Naive thymus-derived CD8-positive, alpha-beta T cell (primary cell): ENCODE results near the gene AK6. TPM values are rescaled to one million over a fixed set of nuclear protein-coding genes. Genes with fewer than 3 reads are reported as not detected.

Experiments used
- ATAC-seq, 2 donors: fragments of 150-1000 bp; cut with Tn5 transposase in 1 of 2; sonication (Bioruptor Pico), chemical (Tn5 transposase) in 1 of 2; 1 replicate in 1 of 2; 2 replicates in 1 of 2; pipeline ENCODE4 v1.10.0; 2021; ENCODE audit warnings: mild to moderate bottlenecking in 2 of 2, moderate library complexity in 2 of 2
- POLR2A ChIA-PET: fragments of 350-600 bp; sonication (Branson Sonifier 250); formaldehyde crosslinking; loops from one replicate; lab custom pipeline; 2021; ENCODE audit warnings: antibody characterized with exemption; lab: Charles Lee
- DNase-seq, 10 donors: peaks; one replicate each; pipeline versions ENCODE4 v3.0.0 to v3.0.0-alpha.2; 2020 to 2022
- H3K27ac Mint-ChIP-seq, 10 donors: one replicate each; pipeline ENCODE4 v1.8.0; 2020 to 2022; ENCODE audit warnings: mild to moderate bottlenecking in 10 of 10, mixed read lengths in 10 of 10, moderate library complexity in 4 of 10, inconsistent platforms in 1 of 10
- H3K27me3 Mint-ChIP-seq, 5 donors: one replicate each; pipeline ENCODE4 v1.8.0; 2021 to 2022; ENCODE audit warnings: mixed read lengths in 5 of 5
- H3K36me3 Mint-ChIP-seq, 3 donors: one replicate each; pipeline ENCODE4 v1.8.0; 2020 to 2022; ENCODE audit warnings: mixed read lengths in 3 of 3, mild to moderate bottlenecking in 2 of 3, inconsistent platforms in 1 of 3
- H3K4me1 Mint-ChIP-seq, 4 donors: one replicate each; pipeline ENCODE4 v1.8.0; 2021 to 2022; ENCODE audit warnings: mixed read lengths in 4 of 4
- H3K4me3 Mint-ChIP-seq, 10 donors: one replicate each; pipeline ENCODE4 v1.8.0; 2020 to 2022; ENCODE audit warnings: mild to moderate bottlenecking in 10 of 10, mixed read lengths in 10 of 10, moderate library complexity in 6 of 10, inconsistent platforms in 1 of 10
- H3K9me3 Mint-ChIP-seq, 9 donors: one replicate each; pipeline ENCODE4 v1.8.0; 2020 to 2022; ENCODE audit warnings: mixed read lengths in 9 of 9, mild to moderate bottlenecking in 3 of 9, inconsistent platforms in 1 of 9, moderate library complexity in 1 of 9
- polyA plus RNA-seq, 3 donors: library from polyadenylated mRNA; unstranded; fragments of 300-500 nt; fragmentation: Illumina TruSeq; gene quantifications; one replicate each; pipeline ENCODE4 v1.2.3, GENCODE V29; 2021
- total RNA-seq, 8 experiments: library from RNA in 2 of 8; stranded (reverse) in 2 of 8; gene quantifications; one replicate each; pipeline ENCODE4 v1.2.3 and lab custom pipeline; 2021 to 2026

AK6 gene
- total and polyA plus RNA-seq, 5 experiments from 2014 or later = 25.8 to 77.0 (median 64.6) TPM

- H3K36me3 Mint-ChIP-seq = peaks cover 5 to 32% (median 5%) of the 10 kb centered on the region in 3 donors
- peaks cover 16 to 55% (median 46%) of the 10 kb centered on the region in 4 donors for H3K4me1 Mint-ChIP-seq
- no peaks in the 10 kb centered on the region for H3K9me3 Mint-ChIP-seq
- ATAC-seq (peak; percentile 8 to 17), DNase-seq (peak in 9 of 10 donors; percentile 16 to 74 (median 61))
- H3K27me3 Mint-ChIP-seq = no peaks in the 10 kb centered on the region
- POLR2A ChIA-PET = interaction anchor here (1.1 kb wide), 1 partner anchor 36 kb away, joined by 3 read pairs; the partner anchor contains the start of gene CCDC125
- H3K27ac Mint-ChIP-seq = peak overlapping the region; percentile 91 to 100 (median 98)
- H3K4me3 Mint-ChIP-seq = peak overlapping the region; percentile 91 to 99 (median 96)
Observed at GRCh38 chr5:69368458-69369339, 621 bp downstream of the AK6 start.

GRCh38 chr5:69367697-69368279 is 1.5 kb downstream of the AK6 start:
- peak overlapping the region; percentile 91 to 100 (median 98) for H3K27ac Mint-ChIP-seq
- ATAC-seq (no peak), DNase-seq (no peak)
- no peaks in the 10 kb centered on the region for H3K27me3 Mint-ChIP-seq
- POLR2A ChIA-PET = interaction anchor here (1.1 kb wide), 1 partner anchor 35 kb away, joined by 3 read pairs; the partner anchor contains the start of gene CCDC125
- H3K4me1 Mint-ChIP-seq = peaks cover 16 to 60% (median 44%) of the 10 kb centered on the region in 4 donors
- no peaks in the 10 kb centered on the region for H3K9me3 Mint-ChIP-seq
- H3K4me3 Mint-ChIP-seq = peak overlapping the region; percentile 91 to 99 (median 96)
- peaks cover 4 to 40% (median 5%) of the 10 kb centered on the region in 3 donors for H3K36me3 Mint-ChIP-seq

- Mint-ChIP-seq H3K27me3 (no peaks in the 10 kb centered on the region), H3K27ac (peak overlapping the region in 2 of 10 donors; percentile 63 to 66), H3K4me3 (no peak overlapping the region), H3K9me3 (no peaks in the 10 kb centered on the region), H3K36me3 (peaks cover 4 to 58% (median 5%) of the 10 kb centered on the region in 3 donors), H3K4me1 (peaks cover 19 to 46% (median 34%) of the 10 kb centered on the region in 4 donors)
- ATAC-seq = no peak
- POLR2A ChIA-PET = interaction anchor here (0.9 kb wide), 1 partner anchor 39 kb away, joined by 10 read pairs; no protein-coding TSS in a partner anchor
- DNase-seq = no peak
Observed at GRCh38 chr5:69364850-69365249, 4.5 kb downstream of the AK6 start.

- no peaks in the 10 kb centered on the region for H3K9me3 Mint-ChIP-seq
- H3K4me1 Mint-ChIP-seq = peaks cover 19 to 46% (median 35%) of the 10 kb centered on the region in 4 donors
- ATAC-seq (peak in 1 of 2 donors; percentile 34), DNase-seq (peak in 4 of 10 donors; percentile 14 to 41 (median 22))
- POLR2A ChIA-PET = no interaction called here
- peaks cover 4 to 59% (median 5%) of the 10 kb centered on the region in 3 donors for H3K36me3 Mint-ChIP-seq
- peak overlapping the region in 8 of 10 donors; percentile 15 to 83 (median 67) for H3K27ac Mint-ChIP-seq
- no peak overlapping the region for H3K4me3 Mint-ChIP-seq
- H3K27me3 Mint-ChIP-seq = no peaks in the 10 kb centered on the region
Observed at GRCh38 chr5:69364414-69364813, 4.9 kb downstream of the AK6 start.

GRCh38 chr5:69360442-69360841 is 8.9 kb downstream of the AK6 start:
- DNase-seq = no peak
- ATAC-seq = no peak
- Mint-ChIP-seq H3K9me3 (no peaks in the 10 kb centered on the region), H3K36me3 (peaks cover 4 to 62% (median 4%) of the 10 kb centered on the region in 3 donors), H3K4me3 (no peak overlapping the region), H3K4me1 (peaks cover 10 to 35% (median 27%) of the 10 kb centered on the region in 4 donors), H3K27ac (peak overlapping the region in 4 of 10 donors; percentile 5 to 37 (median 16)), H3K27me3 (no peaks in the 10 kb centered on the region)
- POLR2A ChIA-PET = no interaction called here

- H3K9me3 Mint-ChIP-seq = no peaks in the 10 kb centered on the region
- DNase-seq = no peak
- peaks cover 7 to 28% (median 21%) of the 10 kb centered on the region in 4 donors for H3K4me1 Mint-ChIP-seq
- ATAC-seq = no peak
- H3K27me3 Mint-ChIP-seq = no peaks in the 10 kb centered on the region
- POLR2A ChIA-PET = interaction anchor here (0.7 kb wide), 1 partner anchor 21 kb away, joined by 3 read pairs; no protein-coding TSS in a partner anchor
- H3K27ac Mint-ChIP-seq = peak overlapping the region in 5 of 10 donors; percentile 2 to 54 (median 6)
- no peak overlapping the region for H3K4me3 Mint-ChIP-seq
- peaks cover 0 to 60% (median 0%) of the 10 kb centered on the region in 3 donors for H3K36me3 Mint-ChIP-seq
Observed at GRCh38 chr5:69359699-69360098, 9.6 kb downstream of the AK6 start.

GRCh38 chr5:69350664-69351063 is 18.7 kb downstream of the AK6 start:
- peaks cover 0 to 10% (median 3%) of the 10 kb centered on the region in 4 donors for H3K4me1 Mint-ChIP-seq
- POLR2A ChIA-PET = no interaction called here
- no peaks in the 10 kb centered on the region for H3K27me3 Mint-ChIP-seq
- no peak for ATAC-seq
- H3K36me3 Mint-ChIP-seq = peaks cover 0 to 45% (median 9%) of the 10 kb centered on the region in 3 donors
- no peak overlapping the region for H3K27ac Mint-ChIP-seq
- peaks cover 0 to 4% (median 0%) of the 10 kb centered on the region in 9 donors for H3K9me3 Mint-ChIP-seq
- no peak overlapping the region for H3K4me3 Mint-ChIP-seq
- no peak for DNase-seq

GRCh38 chr5:69343083-69343482 is 26.2 kb downstream of the AK6 start:
- Mint-ChIP-seq H3K4me1 (no peaks in the 10 kb centered on the region), H3K36me3 (peaks cover 0 to 4% (median 0%) of the 10 kb centered on the region in 3 donors), H3K4me3 (no peak overlapping the region), H3K27me3 (no peaks in the 10 kb centered on the region), H3K27ac (no peak overlapping the region), H3K9me3 (no peaks in the 10 kb centered on the region)
- ATAC-seq (no peak), DNase-seq (no peak)
- POLR2A ChIA-PET = interaction anchor here (0.9 kb wide), 1 partner anchor 9 kb away, joined by 3 read pairs; no protein-coding TSS in a partner anchor

GRCh38 chr5:69341520-69342161 is 27.7 kb downstream of the AK6 start:
- POLR2A ChIA-PET = no interaction called here

GRCh38 chr5:69335341-69335935 is 33.9 kb downstream of the AK6 start:
- no peaks in the 10 kb centered on the region for H3K27me3 Mint-ChIP-seq
- POLR2A ChIA-PET = interaction anchor here (0.6 to 1.2 kb wide), 4 partner anchors 19 to 135 kb away, joined by 3 read pairs; partner anchors contain the start of genes CDK7 and RAD17
- DNase-seq (no peak), ATAC-seq (no peak)
- H3K4me3 Mint-ChIP-seq = peak overlapping the region in 1 of 10 donors; percentile 39
- peaks cover 0 to 3% (median 0%) of the 10 kb centered on the region in 9 donors for H3K9me3 Mint-ChIP-seq
- peaks cover 0 to 4% (median 0%) of the 10 kb centered on the region in 3 donors for H3K36me3 Mint-ChIP-seq
- peaks cover 13 to 26% (median 21%) of the 10 kb centered on the region in 4 donors for H3K4me1 Mint-ChIP-seq
- H3K27ac Mint-ChIP-seq = peak overlapping the region in 4 of 10 donors; percentile 21 to 85 (median 48)

More at GRCh38 chr5:69341520-69342161, 27.7 kb downstream of the AK6 start:
- no peak for DNase-seq
- ATAC-seq = no peak
- no peaks in the 10 kb centered on the region for H3K4me1 Mint-ChIP-seq
- no peak overlapping the region for H3K4me3 Mint-ChIP-seq
- H3K9me3 Mint-ChIP-seq = no peaks in the 10 kb centered on the region
- H3K27me3 Mint-ChIP-seq = no peaks in the 10 kb centered on the region
- H3K36me3 Mint-ChIP-seq = peaks cover 0 to 4% (median 0%) of the 10 kb centered on the region in 3 donors
- H3K27ac Mint-ChIP-seq = no peak overlapping the region

GRCh38 chr5:69334793-69335268 is 34.5 kb downstream of the AK6 start:
- POLR2A ChIA-PET = interaction anchor here (0.6 to 1.8 kb wide), 7 partner anchors 8 to 241 kb away, joined by 3 to 5 read pairs (median 3); partner anchors contain the start of genes CDK7 and RAD17
- no peaks in the 10 kb centered on the region for H3K27me3 Mint-ChIP-seq
- peak; percentile 69 to 71 for ATAC-seq
- H3K36me3 Mint-ChIP-seq = peaks cover 0 to 4% (median 2%) of the 10 kb centered on the region in 3 donors
- peak overlapping the region; percentile 23 to 95 (median 81) for H3K27ac Mint-ChIP-seq
- H3K4me3 Mint-ChIP-seq = peak overlapping the region; percentile 14 to 83 (median 62)
- peaks cover 0 to 3% (median 0%) of the 10 kb centered on the region in 9 donors for H3K9me3 Mint-ChIP-seq
- DNase-seq = peak; percentile 56 to 89 (median 66)
- H3K4me1 Mint-ChIP-seq = peaks cover 15 to 26% (median 21%) of the 10 kb centered on the region in 4 donors
